GM12865 (cell line): ENCODE measurements around the gene IL13.

Source experiments
- DNase-seq: peaks from one replicate; pipeline ENCODE4 v3.0.0; 2010; ENCODE audit warnings: low read depth
- H3K4me3 ChIP-seq: 2 replicates; pipeline ENCODE4 v1.5.1; 2011; ENCODE audit warnings: mild to moderate bottlenecking, low read depth, low read length, control low read depth
- TF ChIP-seq, protein P1 (sequence below): IDR thresholded peaks from 2 replicates; pipeline ENCODE4 v1.5.1; 2011; ENCODE audit warnings: low read length, control low read depth, low read depth, inconsistent platforms; ENCODE audit not compliant: insufficient read depth; ENCODE audit errors: missing control alignments

The IL13 gene

GRCh38 chr5:132661231-132662003 lies 3.4 kb downstream of the IL13 start:
- TF ChIP-seq, protein P1, sequence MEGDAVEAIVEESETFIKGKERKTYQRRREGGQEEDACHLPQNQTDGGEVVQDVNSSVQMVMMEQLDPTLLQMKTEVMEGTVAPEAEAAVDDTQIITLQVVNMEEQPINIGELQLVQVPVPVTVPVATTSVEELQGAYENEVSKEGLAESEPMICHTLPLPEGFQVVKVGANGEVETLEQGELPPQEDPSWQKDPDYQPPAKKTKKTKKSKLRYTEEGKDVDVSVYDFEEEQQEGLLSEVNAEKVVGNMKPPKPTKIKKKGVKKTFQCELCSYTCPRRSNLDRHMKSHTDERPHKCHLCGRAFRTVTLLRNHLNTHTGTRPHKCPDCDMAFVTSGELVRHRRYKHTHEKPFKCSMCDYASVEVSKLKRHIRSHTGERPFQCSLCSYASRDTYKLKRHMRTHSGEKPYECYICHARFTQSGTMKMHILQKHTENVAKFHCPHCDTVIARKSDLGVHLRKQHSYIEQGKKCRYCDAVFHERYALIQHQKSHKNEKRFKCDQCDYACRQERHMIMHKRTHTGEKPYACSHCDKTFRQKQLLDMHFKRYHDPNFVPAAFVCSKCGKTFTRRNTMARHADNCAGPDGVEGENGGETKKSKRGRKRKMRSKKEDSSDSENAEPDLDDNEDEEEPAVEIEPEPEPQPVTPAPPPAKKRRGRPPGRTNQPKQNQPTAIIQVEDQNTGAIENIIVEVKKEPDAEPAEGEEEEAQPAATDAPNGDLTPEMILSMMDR: no peak
- H3K4me3 ChIP-seq: no peak overlapping the region; the same call in 1 of the 2 replicates
- DNase-seq: peak; percentile 63

DNA sequence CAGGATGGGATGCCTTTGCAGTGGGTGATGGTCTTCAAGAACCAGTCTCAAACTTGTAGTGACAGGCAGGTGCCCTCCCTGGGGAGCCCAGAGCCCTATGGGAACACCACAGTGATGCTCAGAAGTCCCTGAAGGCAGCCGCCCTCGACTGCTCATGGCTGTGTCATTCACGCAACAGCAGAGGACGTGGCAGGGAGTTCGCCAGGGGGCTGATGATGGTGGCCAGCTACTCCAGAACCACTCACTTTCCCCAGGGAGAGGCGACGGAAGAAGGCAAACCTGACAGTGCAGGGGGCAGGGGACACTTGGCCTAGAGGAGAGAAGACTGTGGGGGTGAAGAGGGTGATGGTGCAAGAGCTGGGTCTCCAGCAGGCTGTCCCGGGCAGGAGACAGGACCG lies 4.0 kb downstream of the IL13 start:
- TF ChIP-seq, protein P1: no peak
- peak; percentile 44 for DNase-seq
- no peak overlapping the region for H3K4me3 ChIP-seq

- peak; percentile 95 for DNase-seq
- H3K4me3 ChIP-seq: peak overlapping the region; percentile 49
- TF ChIP-seq, protein P1: no peak
Observed at GRCh38 chr5:132662925-132663770, 5.2 kb downstream of the IL13 start.

GRCh38 chr5:132663771-132664695 lies 6.1 kb downstream of the IL13 start:
- TF ChIP-seq, protein P1: no peak
- peak overlapping the region; percentile 49 for H3K4me3 ChIP-seq
- peak; percentile 92 for DNase-seq

- DNase-seq: no peak
- H3K4me3 ChIP-seq: peak overlapping the region; percentile 49
- TF ChIP-seq, protein P1: no peak
Observed at GRCh38 chr5:132664696-132665209, 6.8 kb downstream of the IL13 start.

DNA sequence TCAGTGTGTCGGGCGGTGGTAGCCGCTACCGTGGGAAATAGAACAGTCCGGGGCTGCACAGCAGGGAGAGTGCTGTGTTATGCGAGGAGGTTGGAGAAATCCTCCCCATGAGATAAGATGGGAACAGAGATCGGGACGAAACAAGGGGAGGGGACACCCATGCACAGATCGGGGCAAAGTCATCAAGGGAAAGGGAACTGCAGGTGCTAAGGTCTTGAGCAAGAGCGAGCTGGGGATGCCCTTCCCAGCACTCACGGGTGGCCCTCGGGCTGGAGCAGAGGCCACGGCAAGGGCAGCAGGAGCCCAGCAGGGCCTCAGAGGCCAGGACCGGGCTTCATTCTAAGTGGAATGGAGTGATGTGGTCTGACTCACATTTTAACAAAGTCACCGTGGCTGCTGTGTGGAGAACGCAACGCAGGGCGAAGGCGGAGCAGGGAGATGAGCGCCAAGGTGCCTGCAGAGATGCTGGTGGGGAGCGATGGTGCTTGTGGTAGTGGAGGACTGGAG lies 7.7 kb downstream of the IL13 start:
- no peak for DNase-seq
- TF ChIP-seq, protein P1: no peak
- H3K4me3 ChIP-seq: no peak overlapping the region
